CD8-positive, alpha-beta memory T cell (primary cell): ENCODE results near the gene CHRM4. TPM values are rescaled to one million over a fixed set of nuclear protein-coding genes. Genes with fewer than 3 reads are reported as not detected.
A peak's percentile ranks its signal among the peaks of the same experiment; 100 is the strongest.

Source experiments
- CTCF ChIA-PET: fragments of 350-600 bp; sonication (Branson Sonifier 250); formaldehyde crosslinking; loops from one replicate; lab custom pipeline; 2021; ENCODE audit warnings: antibody characterized with exemption; lab: Charles Lee
- POLR2A ChIA-PET: fragments of 350-600 bp; sonication (Branson Sonifier 250); formaldehyde crosslinking; loops from one replicate; lab custom pipeline; 2021; ENCODE audit warnings: antibody characterized with exemption; lab: Charles Lee
- DNase-seq, 5 donors: peaks; one replicate each; pipeline versions ENCODE4 v3.0.0 to v3.0.0-alpha.2; 2020 to 2022; ENCODE audit warnings: mixed read lengths in 1 of 5
- H3K27ac ChIP-seq: one replicate; pipeline ENCODE4 v1.7.0; 2013; ENCODE audit warnings: low read depth, mild to moderate bottlenecking, low read length, moderate library complexity
- H3K27me3 ChIP-seq: 2 replicates; pipeline ENCODE4 v1.7.0; 2013; ENCODE audit warnings: low read length, mild to moderate bottlenecking; ENCODE audit not compliant: insufficient read depth, poor library complexity, severe bottlenecking
- H3K36me3 ChIP-seq: 2 replicates; pipeline ENCODE4 v1.7.0; 2013; ENCODE audit warnings: mild to moderate bottlenecking, low read length, moderate library complexity; ENCODE audit not compliant: insufficient read depth
- H3K4me1 ChIP-seq: 2 replicates; pipeline ENCODE4 v1.7.0; 2013; ENCODE audit warnings: mild to moderate bottlenecking, low read length, moderate library complexity; ENCODE audit not compliant: insufficient read depth
- H3K4me3 ChIP-seq: 2 replicates; pipeline ENCODE4 v1.7.0; 2013; ENCODE audit warnings: mild to moderate bottlenecking, low read length
- H3K9me3 ChIP-seq: 2 replicates; pipeline ENCODE4 v1.7.0; 2013; ENCODE audit warnings: mild to moderate bottlenecking, low read length
- H3K27ac Mint-ChIP-seq, 8 donors: one replicate each; pipeline ENCODE4 v1.8.0; 2020 to 2021; ENCODE audit warnings: mixed read lengths in 8 of 8, mild to moderate bottlenecking in 6 of 8, inconsistent platforms in 3 of 8, moderate library complexity in 3 of 8
- H3K27me3 Mint-ChIP-seq, 2 donors: one replicate each; pipeline ENCODE4 v1.8.0; 2020 to 2021; ENCODE audit warnings: mixed read lengths in 2 of 2, mild to moderate bottlenecking in 1 of 2, moderate library complexity in 1 of 2
- H3K36me3 Mint-ChIP-seq, 3 donors: one replicate each; pipeline ENCODE4 v1.8.0; 2020 to 2021; ENCODE audit warnings: mixed read lengths in 3 of 3, inconsistent platforms in 1 of 3, mild to moderate bottlenecking in 1 of 3
- H3K4me1 Mint-ChIP-seq, 3 donors: one replicate each; pipeline ENCODE4 v1.8.0; 2020 to 2021; ENCODE audit warnings: mixed read lengths in 3 of 3, inconsistent platforms in 1 of 3, mild to moderate bottlenecking in 1 of 3
- H3K4me3 Mint-ChIP-seq, 7 donors: one replicate each; pipeline ENCODE4 v1.8.0; 2020 to 2021; ENCODE audit warnings: mixed read lengths in 7 of 7, mild to moderate bottlenecking in 6 of 7, moderate library complexity in 4 of 7, inconsistent platforms in 2 of 7
- H3K9me3 Mint-ChIP-seq, 5 donors: one replicate each; pipeline ENCODE4 v1.8.0; 2020 to 2022; ENCODE audit warnings: mixed read lengths in 5 of 5, mild to moderate bottlenecking in 3 of 5, moderate library complexity in 2 of 5, inconsistent platforms in 1 of 5
- polyA plus RNA-seq: library from polyadenylated mRNA; unstranded; fragments of 300-500 nt; fragmentation: Illumina TruSeq; gene quantifications from one replicate; pipeline ENCODE4 v1.2.3, GENCODE V29; 2021
- total RNA-seq, 2 experiments: library from RNA; stranded (reverse); gene quantifications; one replicate each; pipeline ENCODE4 v1.2.3, GENCODE V29; 2021

Gene CHRM4
- total and polyA plus RNA-seq, 3 experiments from 2014 or later = 0.63 TPM; not detected in 2

GRCh38 chr11:46388619-46389449 lies 2.7 kb downstream of the CHRM4 start:
- H3K4me1 Mint-ChIP-seq = peaks cover 25 to 41% (median 29%) of the 10 kb centered on the region in 3 donors
- no peak overlapping the region for H3K27ac ChIP-seq
- CTCF ChIA-PET = interaction anchor here (1.2 to 2.7 kb wide), 5 partner anchors 9 to 145 kb away, joined by 3 to 10 read pairs (median 6); no protein-coding TSS in a partner anchor
- peaks cover 22% of the 10 kb centered on the region for H3K4me1 ChIP-seq
- peaks cover 57 to 74% of the 10 kb centered on the region in 2 donors for H3K27me3 Mint-ChIP-seq
- POLR2A ChIA-PET = no interaction called here
- peaks cover 0 to 6% (median 0%) of the 10 kb centered on the region in 3 donors for H3K36me3 Mint-ChIP-seq
- H3K36me3 ChIP-seq = no peaks in the 10 kb centered on the region
- H3K9me3 ChIP-seq = no peaks in the 10 kb centered on the region
- DNase-seq = no peak
- H3K4me3 Mint-ChIP-seq = peak overlapping the region in 4 of 7 donors; percentile 18 to 60 (median 52)
- peaks cover 0 to 5% (median 0%) of the 10 kb centered on the region in 5 donors for H3K9me3 Mint-ChIP-seq
- no peak overlapping the region for H3K4me3 ChIP-seq
- H3K27ac Mint-ChIP-seq = no peak overlapping the region
- peaks cover 35% of the 10 kb centered on the region for H3K27me3 ChIP-seq

GRCh38 chr11:46387919-46388618 lies 3.5 kb downstream of the CHRM4 start:
- Histone ChIP-seq H3K4me1 (peaks cover 21% of the 10 kb centered on the region), H3K27me3 (peaks cover 36% of the 10 kb centered on the region), H3K9me3 (no peaks in the 10 kb centered on the region), H3K4me3 (no peak overlapping the region), H3K36me3 (no peaks in the 10 kb centered on the region), H3K27ac (no peak overlapping the region)
- H3K36me3 Mint-ChIP-seq = peaks cover 0 to 6% (median 0%) of the 10 kb centered on the region in 3 donors
- no peak for DNase-seq
- peaks cover 58 to 77% of the 10 kb centered on the region in 2 donors for H3K27me3 Mint-ChIP-seq
- H3K9me3 Mint-ChIP-seq = peaks cover 0 to 5% (median 0%) of the 10 kb centered on the region in 5 donors
- H3K4me1 Mint-ChIP-seq = peaks cover 22 to 39% (median 27%) of the 10 kb centered on the region in 3 donors
- POLR2A ChIA-PET = no interaction called here
- CTCF ChIA-PET = interaction anchor here (0.9 to 2.7 kb wide), 5 partner anchors 8 to 229 kb away, joined by 3 to 8 read pairs (median 6); partner anchors contain the start of genes ATG13 and HARBI1
- H3K4me3 Mint-ChIP-seq = peak overlapping the region in 1 of 7 donors; percentile 18
- H3K27ac Mint-ChIP-seq = peak overlapping the region in 1 of 8 donors; percentile 12

- Mint-ChIP-seq H3K4me1 (peaks cover 17 to 36% (median 21%) of the 10 kb centered on the region in 3 donors), H3K4me3 (no peak overlapping the region), H3K27ac (no peak overlapping the region), H3K9me3 (peaks cover 0 to 3% (median 0%) of the 10 kb centered on the region in 5 donors), H3K27me3 (peaks cover 53 to 73% of the 10 kb centered on the region in 2 donors), H3K36me3 (peaks cover 0 to 6% (median 0%) of the 10 kb centered on the region in 3 donors)
- peaks cover 42% of the 10 kb centered on the region for H3K27me3 ChIP-seq
- H3K4me1 ChIP-seq = peaks cover 22% of the 10 kb centered on the region
- no peaks in the 10 kb centered on the region for H3K36me3 ChIP-seq
- no peak for DNase-seq
- no peak overlapping the region for H3K4me3 ChIP-seq
- ChIA-PET CTCF (interaction anchor here (0.9 to 2.7 kb wide), 6 partner anchors 11 to 230 kb away, joined by 3 to 8 read pairs (median 4); partner anchors contain the start of genes ATG13 and HARBI1), POLR2A (no interaction called here)
- no peak overlapping the region for H3K27ac ChIP-seq
- no peaks in the 10 kb centered on the region for H3K9me3 ChIP-seq
Observed at GRCh38 chr11:46387456-46387855, 4.1 kb downstream of the CHRM4 start.

- Mint-ChIP-seq H3K27me3 (peaks cover 54 to 77% of the 10 kb centered on the region in 2 donors), H3K4me3 (peak overlapping the region in 1 of 7 donors; percentile 71), H3K4me1 (peaks cover 17 to 40% (median 21%) of the 10 kb centered on the region in 3 donors), H3K27ac (no peak overlapping the region), H3K9me3 (peaks cover 0 to 3% (median 0%) of the 10 kb centered on the region in 5 donors), H3K36me3 (peaks cover 0 to 6% (median 0%) of the 10 kb centered on the region in 3 donors)
- Histone ChIP-seq H3K4me3 (no peak overlapping the region), H3K4me1 (peaks cover 28% of the 10 kb centered on the region), H3K27me3 (peaks cover 46% of the 10 kb centered on the region), H3K27ac (no peak overlapping the region), H3K9me3 (no peaks in the 10 kb centered on the region), H3K36me3 (no peaks in the 10 kb centered on the region)
- DNase-seq = no peak
- ChIA-PET CTCF (interaction anchor here (1.0 to 1.2 kb wide), 3 partner anchors 12 to 231 kb away, joined by 3 to 5 read pairs (median 3); partner anchors contain the start of genes ATG13 and HARBI1), POLR2A (no interaction called here)
Observed at GRCh38 chr11:46386674-46387073, 4.9 kb downstream of the CHRM4 start.

GRCh38 chr11:46386005-46386578 lies 5.5 kb downstream of the CHRM4 start:
- peaks cover 0 to 6% (median 0%) of the 10 kb centered on the region in 3 donors for H3K36me3 Mint-ChIP-seq
- peaks cover 17 to 40% (median 21%) of the 10 kb centered on the region in 3 donors for H3K4me1 Mint-ChIP-seq
- peaks cover 0 to 3% (median 0%) of the 10 kb centered on the region in 5 donors for H3K9me3 Mint-ChIP-seq
- H3K4me1 ChIP-seq = peaks cover 28% of the 10 kb centered on the region
- ChIA-PET CTCF (interaction anchor here (1.0 to 1.1 kb wide), 2 partner anchors 13 to 19 kb away, joined by 3 read pairs; no protein-coding TSS in a partner anchor), POLR2A (no interaction called here)
- no peaks in the 10 kb centered on the region for H3K9me3 ChIP-seq
- no peaks in the 10 kb centered on the region for H3K36me3 ChIP-seq
- peaks cover 54 to 77% of the 10 kb centered on the region in 2 donors for H3K27me3 Mint-ChIP-seq
- peak overlapping the region in 1 of 7 donors; percentile 71 for H3K4me3 Mint-ChIP-seq
- H3K27ac Mint-ChIP-seq = peak overlapping the region in 1 of 8 donors; percentile 15
- no peak for DNase-seq
- peaks cover 46% of the 10 kb centered on the region for H3K27me3 ChIP-seq
- H3K27ac ChIP-seq = no peak overlapping the region
- H3K4me3 ChIP-seq = no peak overlapping the region

- Mint-ChIP-seq H3K36me3 (peaks cover 0 to 6% (median 0%) of the 10 kb centered on the region in 3 donors), H3K4me3 (peak overlapping the region in 1 of 7 donors; percentile 52), H3K4me1 (peaks cover 17 to 38% (median 22%) of the 10 kb centered on the region in 3 donors), H3K27ac (no peak overlapping the region), H3K27me3 (peaks cover 50 to 72% of the 10 kb centered on the region in 2 donors), H3K9me3 (peaks cover 0 to 3% (median 0%) of the 10 kb centered on the region in 5 donors)
- Histone ChIP-seq H3K4me1 (peaks cover 22% of the 10 kb centered on the region), H3K9me3 (no peaks in the 10 kb centered on the region), H3K4me3 (no peak overlapping the region), H3K27ac (no peak overlapping the region), H3K36me3 (no peaks in the 10 kb centered on the region), H3K27me3 (peaks cover 41% of the 10 kb centered on the region)
- ChIA-PET CTCF (no interaction called here), POLR2A (no interaction called here)
- no peak for DNase-seq
Observed at GRCh38 chr11:46385169-46386004, 6.2 kb downstream of the CHRM4 start.
